Panc1 (cell line): Measurements from ENCODE around the gene BIK. TPM values are rescaled to one million over a fixed set of nuclear protein-coding genes. Genes with fewer than 3 reads are reported as not detected.
"Not testable (repeated sequence)": the region's sequence is repeated elsewhere in the genome, so short reads cannot be mapped to it uniquely, and the experiment has no call there.

Experiments
- ATAC-seq: fragments of 200-7000 bp; cut with Tn5 transposase; 2 replicates; pipeline ENCODE4 v1.9.1; 2020; ENCODE audit warnings: mild to moderate bottlenecking, moderate library complexity
- BruUV-seq: library from RNA; stranded (reverse); fragments of 400-500 nt; replicated peaks from 2 replicates; lab custom pipeline; 2021; lab: Mats Ljungman, UMichigan
- CTCF ChIA-PET: fragments of 300-600 bp; sonication (Branson Sonifier 250); formaldehyde crosslinking; loops from one replicate; lab custom pipeline; 2022; ENCODE audit warnings: antibody characterized with exemption; lab: Charles Lee
- POLR2A ChIA-PET: fragments of 300-600 bp; sonication (Branson Sonifier 250); formaldehyde crosslinking; loops from one replicate; lab custom pipeline; 2022; ENCODE audit warnings: antibody characterized with exemption; lab: Charles Lee
- DNase-seq: peaks from one replicate; pipeline ENCODE4 v3.0.0-alpha.2; 2010; ENCODE audit warnings: low read depth, low spot score
- H3K27ac ChIP-seq: 2 replicates; pipeline ENCODE4 v1.5.1; 2011; ENCODE audit warnings: mild to moderate bottlenecking, low read length, inconsistent platforms
- H3K27me3 ChIP-seq: fragments of 200-500 bp; sonication (Bioruptor generic); 2 replicates; pipeline ENCODE4 v1.6.0; 2014; ENCODE audit warnings: low read length, inconsistent platforms; ENCODE audit not compliant: control insufficient read depth, insufficient read depth
- H3K36me3 ChIP-seq: fragments of 200-500 bp; sonication (Bioruptor generic); 2 replicates; pipeline ENCODE4 v1.5.1; 2014; ENCODE audit warnings: inconsistent platforms, mild to moderate bottlenecking, low read length, moderate library complexity; ENCODE audit not compliant: control insufficient read depth, insufficient read depth
- H3K4me1 ChIP-seq: 2 replicates; pipeline ENCODE4 v1.5.1; 2011; ENCODE audit warnings: inconsistent platforms, mild to moderate bottlenecking, low read length, moderate library complexity; ENCODE audit not compliant: control insufficient read depth, insufficient read depth
- H3K4me3 ChIP-seq, 2 experiments: 2 replicates each; pipeline ENCODE4 v1.5.1; 2011 to 2012; ENCODE audit warnings: low read depth in 2 of 2, low read length in 2 of 2, mild to moderate bottlenecking in 2 of 2, inconsistent platforms in 1 of 2, moderate library complexity in 1 of 2
- H3K9me3 ChIP-seq: fragments of 200-500 bp; sonication (Bioruptor generic); 2 replicates; pipeline ENCODE4 v1.5.1; 2014; ENCODE audit warnings: low read depth, mild to moderate bottlenecking, inconsistent platforms, low read length, moderate library complexity; ENCODE audit not compliant: control insufficient read depth, insufficient read depth
- CTCF ChIP-seq: fragments of 450-650 bp; IDR thresholded peaks from 2 replicates; pipeline ENCODE4 v1.5.1; 2017; ENCODE audit warnings: mild to moderate bottlenecking
- POLR2AphosphoS5 ChIP-seq: IDR thresholded peaks from 2 replicates; pipeline ENCODE4 v1.6.1; 2012; ENCODE audit warnings: mild to moderate bottlenecking, low read depth, low read length, moderate library complexity
- SIN3A ChIP-seq: IDR thresholded peaks from 2 replicates; pipeline ENCODE4 v1.6.1; 2012; ENCODE audit warnings: low read depth, mild to moderate bottlenecking, low read length, moderate library complexity, borderline replicate concordance; ENCODE audit not compliant: insufficient read depth
- TCF7L2 ChIP-seq: IDR thresholded peaks from 2 replicates; pipeline ENCODE4 v1.6.1; 2011; ENCODE audit warnings: mild to moderate bottlenecking, low read depth, low read length, inconsistent platforms
- in situ Hi-C: cut with HindIII; loops from 2 replicates; pipeline ENCODE4 v1.10.0; 2016; ENCODE audit warnings: low sequenced_read_pairs, low pct_unique_long_range_greater_than_20kb
- intact Hi-C: fragments of 100-400 bp; cut with micrococcal nuclease; formaldehyde crosslinking; loops from one replicate; pipeline ENCODE4 v1.10.0; 2022; ENCODE audit not compliant: unreplicated experiment
- total RNA-seq: library from RNA; stranded (reverse); gene quantifications from one replicate; pipeline ENCODE4 v1.2.1, GENCODE V29; 2021; ENCODE audit not compliant: unreplicated experiment
- TF ChIP-seq, protein P1 (sequence below), 2 experiments: IDR thresholded peaks; 2 replicates each; pipeline ENCODE4 v1.6.1; 2011 to 2012; ENCODE audit warnings: low read depth in 2 of 2, control low read depth in 1 of 2, low read length in 1 of 2, mild to moderate bottlenecking in 1 of 2, moderate library complexity in 1 of 2; ENCODE audit not compliant: insufficient read depth in 1 of 2

The BIK gene
- total RNA-seq, 1 experiment from 2014 or later, result 0.18 TPM

DNA sequence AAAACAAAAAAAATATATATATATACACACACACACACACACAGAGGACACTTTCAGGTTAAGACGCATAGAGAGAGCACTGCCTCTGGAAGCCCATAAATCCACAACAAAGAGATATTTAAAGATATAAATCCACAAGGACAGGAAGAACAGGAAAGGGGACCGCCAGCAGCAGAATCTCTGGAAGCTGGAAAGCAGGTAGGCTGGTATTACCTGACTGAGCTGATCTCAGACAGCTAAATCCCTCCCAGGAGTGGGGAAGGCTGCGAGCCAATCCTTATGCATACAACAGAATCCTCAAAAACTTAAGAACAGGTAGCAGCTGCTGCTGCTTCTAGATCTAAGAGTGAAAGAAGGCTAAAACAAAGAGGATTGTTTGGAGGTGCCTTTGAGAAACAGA lies 34.4 kb downstream of the BIK start:
- POLR2A ChIA-PET, result interaction anchor here (0.6 kb wide), 1 partner anchor 129 kb away, joined by 3 read pairs; no protein-coding TSS in a partner anchor
- no peak for ATAC-seq
- no peaks in the 10 kb centered on the region for H3K27me3 ChIP-seq
- no peak overlapping the region for H3K27ac ChIP-seq
- TF ChIP-seq POLR2AphosphoS5, result no peak
- no peak for TF ChIP-seq TCF7L2
- H3K9me3 ChIP-seq, result no peaks in the 10 kb centered on the region
- no peak for DNase-seq
- CTCF ChIA-PET, result interaction anchor here (0.7 kb wide), 2 partner anchors 132 to 801 kb away, joined by 3 read pairs; no protein-coding TSS in a partner anchor
- in situ Hi-C loops (no loop called here), intact Hi-C loops (no loop called here)
- H3K4me3 ChIP-seq, result no peak overlapping the region
- no TSS peak for BruUV-seq
- H3K36me3 ChIP-seq, result no peaks in the 10 kb centered on the region; the same call in 1 of the 2 replicates
- peaks cover 3% of the 10 kb centered on the region; the same call in 1 of the 2 replicates for H3K4me1 ChIP-seq

GRCh38 chr22:43145371-43145770 lies 34.8 kb downstream of the BIK start:
- H3K4me1 ChIP-seq, H3K27me3 ChIP-seq, intact Hi-C loops, H3K36me3 ChIP-seq, H3K27ac ChIP-seq, H3K9me3 ChIP-seq, in situ Hi-C loops, DNase-seq, BruUV-seq, ATAC-seq, H3K4me3 ChIP-seq: not testable (repeated sequence)
- CTCF ChIA-PET, result interaction anchor here (0.7 kb wide), 1 partner anchor 801 kb away, joined by 3 read pairs; no protein-coding TSS in a partner anchor
- POLR2A ChIA-PET, result interaction anchor here (0.6 kb wide), 1 partner anchor 34 kb away, joined by 4 read pairs; no protein-coding TSS in a partner anchor

GRCh38 chr22:43146332-43146731 lies 35.8 kb downstream of the BIK start:
- H3K4me3 ChIP-seq, H3K36me3 ChIP-seq, H3K27ac ChIP-seq, CTCF ChIA-PET, intact Hi-C loops, H3K9me3 ChIP-seq, POLR2A ChIA-PET, DNase-seq, H3K4me1 ChIP-seq, ATAC-seq, BruUV-seq, in situ Hi-C loops, H3K27me3 ChIP-seq: not testable (repeated sequence)

DNA sequence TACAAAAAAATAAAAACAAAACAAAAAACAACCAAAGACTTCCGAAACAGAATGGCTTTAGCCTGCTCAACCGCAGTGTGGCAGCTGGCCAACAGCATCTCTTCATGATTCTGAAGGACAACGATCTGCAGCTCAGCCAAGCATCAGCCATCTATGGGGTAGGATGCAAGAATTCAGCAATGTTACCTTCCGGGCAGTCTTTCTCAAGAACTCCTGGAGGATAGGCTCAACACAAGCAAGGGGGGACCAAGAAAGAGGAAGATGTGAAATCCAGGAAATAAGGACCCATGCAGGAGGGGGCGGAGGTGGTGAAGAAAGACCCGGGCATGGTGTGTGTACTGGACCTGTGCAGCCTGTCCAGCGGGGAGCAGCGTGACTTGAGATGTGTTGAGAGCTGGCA lies 37.3 kb downstream of the BIK start:
- POLR2A ChIA-PET, result no interaction called here

More for the DNA sequence above, 37.3 kb downstream of the BIK start:
- H3K27ac ChIP-seq, result no peak overlapping the region
- intact Hi-C loops (no loop called here), in situ Hi-C loops (no loop called here)
- ATAC-seq, result no peak
- no peak overlapping the region for H3K4me3 ChIP-seq
- no peak for DNase-seq
- H3K9me3 ChIP-seq, result no peaks in the 10 kb centered on the region
- no peaks in the 10 kb centered on the region for H3K27me3 ChIP-seq
- BruUV-seq, result no TSS peak
- CTCF ChIA-PET, result interaction anchor here (0.7 kb wide), 1 partner anchor 763 kb away, joined by 7 read pairs; no protein-coding TSS in a partner anchor
- TF ChIP-seq CTCF, result no peak
- no peak for TF ChIP-seq POLR2AphosphoS5
- TF ChIP-seq TCF7L2, result no peak
- no peak for TF ChIP-seq SIN3A
- TF ChIP-seq, protein P1, sequence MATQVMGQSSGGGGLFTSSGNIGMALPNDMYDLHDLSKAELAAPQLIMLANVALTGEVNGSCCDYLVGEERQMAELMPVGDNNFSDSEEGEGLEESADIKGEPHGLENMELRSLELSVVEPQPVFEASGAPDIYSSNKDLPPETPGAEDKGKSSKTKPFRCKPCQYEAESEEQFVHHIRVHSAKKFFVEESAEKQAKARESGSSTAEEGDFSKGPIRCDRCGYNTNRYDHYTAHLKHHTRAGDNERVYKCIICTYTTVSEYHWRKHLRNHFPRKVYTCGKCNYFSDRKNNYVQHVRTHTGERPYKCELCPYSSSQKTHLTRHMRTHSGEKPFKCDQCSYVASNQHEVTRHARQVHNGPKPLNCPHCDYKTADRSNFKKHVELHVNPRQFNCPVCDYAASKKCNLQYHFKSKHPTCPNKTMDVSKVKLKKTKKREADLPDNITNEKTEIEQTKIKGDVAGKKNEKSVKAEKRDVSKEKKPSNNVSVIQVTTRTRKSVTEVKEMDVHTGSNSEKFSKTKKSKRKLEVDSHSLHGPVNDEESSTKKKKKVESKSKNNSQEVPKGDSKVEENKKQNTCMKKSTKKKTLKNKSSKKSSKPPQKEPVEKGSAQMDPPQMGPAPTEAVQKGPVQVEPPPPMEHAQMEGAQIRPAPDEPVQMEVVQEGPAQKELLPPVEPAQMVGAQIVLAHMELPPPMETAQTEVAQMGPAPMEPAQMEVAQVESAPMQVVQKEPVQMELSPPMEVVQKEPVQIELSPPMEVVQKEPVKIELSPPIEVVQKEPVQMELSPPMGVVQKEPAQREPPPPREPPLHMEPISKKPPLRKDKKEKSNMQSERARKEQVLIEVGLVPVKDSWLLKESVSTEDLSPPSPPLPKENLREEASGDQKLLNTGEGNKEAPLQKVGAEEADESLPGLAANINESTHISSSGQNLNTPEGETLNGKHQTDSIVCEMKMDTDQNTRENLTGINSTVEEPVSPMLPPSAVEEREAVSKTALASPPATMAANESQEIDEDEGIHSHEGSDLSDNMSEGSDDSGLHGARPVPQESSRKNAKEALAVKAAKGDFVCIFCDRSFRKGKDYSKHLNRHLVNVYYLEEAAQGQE (IDR thresholded peaks at IDR 0.05; ENCODE audit: insufficient read depth in 1 of 2, low read depth in 2 of 2, low read length in 1 of 2), result no peak
- no peaks in the 10 kb centered on the region; the same call in 1 of the 2 replicates for H3K36me3 ChIP-seq
- H3K4me1 ChIP-seq, result no peaks in the 10 kb centered on the region
